ENCODE data around the gene COL13A1. TPM values are rescaled to one million over a fixed set of nuclear protein-coding genes. Genes with fewer than 3 reads are reported as not detected.

Gene COL13A1
- total and polyA plus RNA-seq, 11 donors = 1.0 to 4.0 (median 1.7) TPM

- H3K27me3 ChIP-seq = peaks cover 0 to 11% (median 0%) of the 10 kb centered on the region in 9 donors
These were observed 172.0 kb downstream of the COL13A1 start for GRCh38 chr10:69973678-69974077.

GRCh38 chr10:69974551-69975155 lies 172.9 kb downstream of the COL13A1 start:
- Histone ChIP-seq H3K36me3 (no peaks in the 10 kb centered on the region), H3K9me3 (peaks cover 0 to 19% (median 0%) of the 10 kb centered on the region in 12 donors), H3K4me1 (no peaks in the 10 kb centered on the region), H3K4me3 (no peak overlapping the region), H3K27me3 (peaks cover 0 to 11% (median 0%) of the 10 kb centered on the region in 9 donors), H3K27ac (no peak overlapping the region)
- intact Hi-C loops (cut with DNase I) = no loop called here
- TF ChIP-seq CTCF (IDR thresholded peaks at IDR 0.05) (no peak), POLR2A (IDR thresholded peaks at IDR 0.05) (no peak)
- DNase-seq (no peak), ATAC-seq (no peak)
- WGBS, 4 donors = 39 to 58% (median 50%) methylated on average over 2 of the region's 2 CpGs

More at GRCh38 chr10:69973678-69974077, 172.0 kb downstream of the COL13A1 start:
- Histone ChIP-seq H3K27ac (no peak overlapping the region), H3K4me1 (no peaks in the 10 kb centered on the region), H3K4me3 (no peak overlapping the region), H3K36me3 (no peaks in the 10 kb centered on the region), H3K9me3 (peaks cover 0 to 16% (median 0%) of the 10 kb centered on the region in 12 donors)
- intact Hi-C loops (cut with DNase I) = no loop called here
- DNase-seq = no peak
- no peak for TF ChIP-seq CTCF (IDR thresholded peaks at IDR 0.05)
- TF ChIP-seq POLR2A (IDR thresholded peaks at IDR 0.05) = no peak
- ATAC-seq = no peak

- ATAC-seq (no peak), DNase-seq (no peak)
- H3K4me3 ChIP-seq = no peak overlapping the region
- TF ChIP-seq CTCF (IDR thresholded peaks at IDR 0.05) (no peak), POLR2A (IDR thresholded peaks at IDR 0.05) (no peak)
- no peaks in the 10 kb centered on the region for H3K36me3 ChIP-seq
- WGBS, 4 donors = 47 to 54% (median 49%) methylated on average over 3 of the region's 3 CpGs
- intact Hi-C loops (cut with DNase I) = no loop called here
- no peak overlapping the region for H3K27ac ChIP-seq
- no peaks in the 10 kb centered on the region for H3K4me1 ChIP-seq
- peaks cover 0 to 17% (median 0%) of the 10 kb centered on the region in 9 donors for H3K27me3 ChIP-seq
- H3K9me3 ChIP-seq = peaks cover 0 to 36% (median 10%) of the 10 kb centered on the region in 12 donors
These were observed 175.3 kb downstream of the COL13A1 start for GRCh38 chr10:69976795-69977546.

GRCh38 chr10:69979174-69979573 lies 177.5 kb downstream of the COL13A1 start:
- peaks cover 0 to 31% (median 0%) of the 10 kb centered on the region in 9 donors for H3K27me3 ChIP-seq
- H3K4me1 ChIP-seq = no peaks in the 10 kb centered on the region
- H3K27ac ChIP-seq = no peak overlapping the region
- no peak for ATAC-seq
- DNase-seq = no peak
- no peak for TF ChIP-seq CTCF (IDR thresholded peaks at IDR 0.05)
- no peak for TF ChIP-seq POLR2A (IDR thresholded peaks at IDR 0.05)
- H3K9me3 ChIP-seq = peaks cover 0 to 36% (median 10%) of the 10 kb centered on the region in 12 donors
- no peaks in the 10 kb centered on the region for H3K36me3 ChIP-seq
- no peak overlapping the region for H3K4me3 ChIP-seq
- intact Hi-C loops (cut with DNase I) = no loop called here
